ENCODE data around the gene SERPINB10.

Gene SERPINB10

DNA sequence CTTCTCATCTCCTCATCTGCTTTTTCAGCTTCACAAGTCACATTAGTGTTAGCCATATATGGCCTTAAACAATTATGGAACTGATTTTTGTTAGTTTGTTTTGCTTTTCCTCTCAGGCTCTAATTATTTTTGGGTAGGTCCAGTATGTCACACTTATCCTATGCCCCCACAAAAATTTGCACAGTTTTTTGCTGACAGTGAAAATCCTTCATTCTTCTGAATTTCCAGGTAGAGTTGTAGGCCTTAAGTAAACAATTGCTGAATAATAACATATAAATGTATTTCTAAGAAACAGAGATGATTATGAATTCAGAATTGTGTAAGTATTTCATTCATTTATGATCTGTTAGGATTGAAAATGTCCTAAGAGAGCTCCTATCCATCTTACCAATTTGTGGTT, 8.6 kb upstream of the SERPINB10 start:
- no peak for DNase-seq (ENCODE audit: low spot score)
- in situ Hi-C loops (cut with MboI; ENCODE audit: low pct_unique_long_range_greater_than_20kb, low sequenced_read_pairs, unreplicated experiment): no loop called here

DNA sequence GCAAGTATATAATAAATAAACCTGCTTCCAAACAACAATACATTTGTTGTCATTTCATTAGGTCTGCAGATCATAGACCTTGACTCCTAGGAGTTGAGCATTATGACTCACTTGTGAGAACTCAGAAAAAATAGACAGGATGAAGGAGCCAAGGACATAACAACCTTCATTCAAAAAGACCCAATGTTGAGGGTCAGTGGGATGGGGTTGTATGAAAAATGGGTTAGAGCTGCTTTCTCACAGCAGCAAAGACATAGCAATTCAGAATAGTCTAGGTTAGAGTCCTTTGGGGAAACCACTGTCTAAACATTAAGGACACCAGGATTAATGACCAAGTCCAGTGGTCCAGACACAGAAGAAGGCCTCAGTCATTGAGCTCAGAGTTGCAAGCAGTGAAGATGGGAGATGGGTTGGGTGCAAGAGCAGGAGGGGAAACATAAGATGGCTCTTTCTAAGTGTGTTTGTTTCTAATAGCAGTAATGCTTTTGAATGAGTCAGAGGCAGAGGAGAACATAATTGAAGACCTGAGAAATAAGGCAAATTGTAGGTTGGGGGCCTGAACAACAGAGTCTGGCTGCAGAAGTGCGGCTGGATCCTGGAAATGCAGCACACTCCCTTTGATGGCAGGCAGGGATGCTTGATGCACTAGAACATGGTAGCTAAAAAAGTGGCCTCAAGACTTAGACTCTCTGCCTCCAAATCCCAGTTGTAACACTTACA, 3.7 kb upstream of the SERPINB10 start:
- in situ Hi-C loops (cut with MboI; ENCODE audit: low pct_unique_long_range_greater_than_20kb, low sequenced_read_pairs, unreplicated experiment): no loop called here
- TF ChIP-seq, protein P1, sequence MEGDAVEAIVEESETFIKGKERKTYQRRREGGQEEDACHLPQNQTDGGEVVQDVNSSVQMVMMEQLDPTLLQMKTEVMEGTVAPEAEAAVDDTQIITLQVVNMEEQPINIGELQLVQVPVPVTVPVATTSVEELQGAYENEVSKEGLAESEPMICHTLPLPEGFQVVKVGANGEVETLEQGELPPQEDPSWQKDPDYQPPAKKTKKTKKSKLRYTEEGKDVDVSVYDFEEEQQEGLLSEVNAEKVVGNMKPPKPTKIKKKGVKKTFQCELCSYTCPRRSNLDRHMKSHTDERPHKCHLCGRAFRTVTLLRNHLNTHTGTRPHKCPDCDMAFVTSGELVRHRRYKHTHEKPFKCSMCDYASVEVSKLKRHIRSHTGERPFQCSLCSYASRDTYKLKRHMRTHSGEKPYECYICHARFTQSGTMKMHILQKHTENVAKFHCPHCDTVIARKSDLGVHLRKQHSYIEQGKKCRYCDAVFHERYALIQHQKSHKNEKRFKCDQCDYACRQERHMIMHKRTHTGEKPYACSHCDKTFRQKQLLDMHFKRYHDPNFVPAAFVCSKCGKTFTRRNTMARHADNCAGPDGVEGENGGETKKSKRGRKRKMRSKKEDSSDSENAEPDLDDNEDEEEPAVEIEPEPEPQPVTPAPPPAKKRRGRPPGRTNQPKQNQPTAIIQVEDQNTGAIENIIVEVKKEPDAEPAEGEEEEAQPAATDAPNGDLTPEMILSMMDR (IDR thresholded peaks at IDR 0.05; ENCODE audit: extremely low read depth, insufficient read depth, missing control alignments): no peak
- no peak for DNase-seq (ENCODE audit: low spot score)

More for the DNA sequence above, 8.6 kb upstream of the SERPINB10 start:
- TF ChIP-seq, protein P1 (IDR thresholded peaks at IDR 0.05; ENCODE audit: extremely low read depth, insufficient read depth, missing control alignments): no peak

DNA sequence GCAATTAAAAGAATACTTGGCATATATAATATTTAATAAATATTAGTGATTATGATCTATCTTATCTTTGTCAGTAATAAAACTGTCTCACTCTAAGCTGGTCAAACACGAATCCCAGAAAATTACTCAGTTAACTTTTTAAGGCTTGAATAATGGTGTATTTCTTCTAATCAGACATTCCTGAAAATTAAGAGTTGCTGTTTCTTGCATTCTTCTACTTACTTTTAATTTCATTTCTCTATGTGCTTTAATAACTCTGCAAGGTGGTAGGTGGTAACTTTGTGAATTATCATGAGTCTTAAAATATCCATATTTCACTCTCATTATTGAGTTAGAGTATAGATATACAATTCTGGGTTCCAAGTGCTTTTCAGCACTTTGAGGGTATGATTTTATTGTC, 3.1 kb upstream of the SERPINB10 start:
- TF ChIP-seq, protein P1 (IDR thresholded peaks at IDR 0.05; ENCODE audit: extremely low read depth, insufficient read depth, missing control alignments): no peak
- in situ Hi-C loops (cut with MboI; ENCODE audit: low pct_unique_long_range_greater_than_20kb, low sequenced_read_pairs, unreplicated experiment): no loop called here
- no peak for DNase-seq (ENCODE audit: low spot score)

DNA sequence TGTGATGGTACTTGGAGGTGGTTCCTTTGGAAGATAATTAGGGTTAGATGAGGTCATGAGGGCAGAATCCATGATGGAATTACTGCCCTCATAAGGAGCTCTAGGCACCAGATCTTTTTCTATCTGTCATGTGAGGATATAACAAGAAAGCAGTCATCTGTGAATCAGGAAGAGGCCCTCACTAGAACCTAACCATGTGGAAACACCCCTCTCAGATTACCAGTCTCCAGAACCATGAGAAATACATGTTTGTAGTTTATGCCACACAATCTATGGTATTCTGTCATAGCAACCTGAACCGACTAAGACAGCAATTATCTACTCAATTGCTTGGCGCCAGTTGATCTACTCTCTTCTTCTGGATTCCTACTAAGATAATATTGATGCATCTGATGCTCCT, 2.4 kb upstream of the SERPINB10 start:
- in situ Hi-C loops (cut with MboI; ENCODE audit: low pct_unique_long_range_greater_than_20kb, low sequenced_read_pairs, unreplicated experiment): no loop called here
- no peak for DNase-seq (ENCODE audit: low spot score)
- TF ChIP-seq, protein P1 (IDR thresholded peaks at IDR 0.05; ENCODE audit: extremely low read depth, insufficient read depth, missing control alignments): no peak

DNA sequence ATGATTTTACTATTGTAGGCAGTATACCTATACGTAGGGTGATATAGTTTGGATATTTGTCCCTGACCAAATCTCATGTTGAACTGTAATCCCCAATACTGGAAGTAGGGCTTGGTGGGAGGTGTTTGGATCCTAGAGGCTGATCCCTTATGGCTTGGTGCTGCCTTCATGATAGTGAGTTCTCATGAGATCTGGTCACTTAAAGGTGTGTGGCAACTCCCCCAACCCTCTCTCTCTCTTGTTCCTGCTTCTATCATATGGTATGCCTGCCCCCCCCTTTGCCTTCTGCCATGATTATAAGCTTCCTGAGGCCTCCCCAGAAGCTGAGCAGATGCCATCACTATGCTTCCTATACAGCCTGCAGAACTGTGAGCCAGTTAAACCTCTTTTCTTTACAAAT, 1.7 kb upstream of the SERPINB10 start:
- in situ Hi-C loops (cut with MboI; ENCODE audit: low pct_unique_long_range_greater_than_20kb, low sequenced_read_pairs, unreplicated experiment): no loop called here
- TF ChIP-seq, protein P1 (IDR thresholded peaks at IDR 0.05; ENCODE audit: extremely low read depth, insufficient read depth, missing control alignments): no peak
- no peak for DNase-seq (ENCODE audit: low spot score)

DNA sequence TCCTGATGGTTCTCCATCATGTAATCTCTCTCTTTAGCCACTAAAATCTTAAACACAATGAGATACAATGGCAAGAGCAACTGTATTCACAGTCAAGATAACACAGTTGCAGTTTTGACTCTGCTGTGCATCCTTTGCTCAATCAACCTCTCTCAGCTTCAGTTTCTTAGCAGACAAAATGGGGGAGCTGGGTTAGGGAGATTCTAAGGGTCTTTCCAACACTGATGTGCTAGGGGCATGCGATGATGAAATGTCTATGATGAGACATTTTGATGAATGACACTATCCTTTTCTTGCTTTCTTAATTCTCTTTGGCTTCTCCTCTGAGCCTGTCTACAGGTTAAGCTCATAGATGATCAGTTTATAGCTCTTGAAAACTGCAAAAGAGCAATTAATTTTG, 1.1 kb downstream of the SERPINB10 start:
- in situ Hi-C loops (cut with MboI; ENCODE audit: low pct_unique_long_range_greater_than_20kb, low sequenced_read_pairs, unreplicated experiment): no loop called here
- DNase-seq (ENCODE audit: low spot score): no peak
- TF ChIP-seq, protein P1 (IDR thresholded peaks at IDR 0.05; ENCODE audit: extremely low read depth, insufficient read depth, missing control alignments): no peak

Data from GM13977 (cell line).